GM12873 (cell line): Measurements from ENCODE around the gene MTO1.

Source experiments
- TF ChIP-seq, protein P1 (sequence below): IDR thresholded peaks from 2 replicates; pipeline ENCODE4 v1.5.1; 2012; ENCODE audit warnings: low read depth, mild to moderate bottlenecking, moderate library complexity, low read length, control low read depth; ENCODE audit not compliant: insufficient read depth; ENCODE audit errors: missing control alignments

The MTO1 gene

DNA sequence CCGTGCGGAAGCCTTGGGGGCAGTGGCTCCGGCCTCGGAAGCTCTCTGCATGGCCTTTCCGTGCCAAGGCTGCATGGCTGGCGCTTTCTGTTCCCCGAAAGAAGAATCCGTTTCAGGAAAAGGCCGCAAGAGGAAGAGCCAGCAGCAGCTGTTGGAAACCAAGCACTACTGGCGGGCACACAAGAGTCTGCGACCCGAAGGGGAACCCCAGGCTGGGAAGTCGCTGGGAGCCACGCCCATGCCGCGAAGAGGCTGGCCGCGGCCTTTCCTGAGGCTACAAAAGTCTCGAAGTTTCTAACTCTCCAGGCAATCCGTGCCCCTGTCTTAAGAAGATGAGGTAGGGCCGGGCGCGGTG lies 9.5 kb upstream of the MTO1 start, which contains the start of gene CGAS:
Gene CGAS, minus strand, starts transcription at position 191 of the 355 bp plus-strand sequence. Its CDS starts 116 bp downstream, at position 75.
- TF ChIP-seq, protein P1, sequence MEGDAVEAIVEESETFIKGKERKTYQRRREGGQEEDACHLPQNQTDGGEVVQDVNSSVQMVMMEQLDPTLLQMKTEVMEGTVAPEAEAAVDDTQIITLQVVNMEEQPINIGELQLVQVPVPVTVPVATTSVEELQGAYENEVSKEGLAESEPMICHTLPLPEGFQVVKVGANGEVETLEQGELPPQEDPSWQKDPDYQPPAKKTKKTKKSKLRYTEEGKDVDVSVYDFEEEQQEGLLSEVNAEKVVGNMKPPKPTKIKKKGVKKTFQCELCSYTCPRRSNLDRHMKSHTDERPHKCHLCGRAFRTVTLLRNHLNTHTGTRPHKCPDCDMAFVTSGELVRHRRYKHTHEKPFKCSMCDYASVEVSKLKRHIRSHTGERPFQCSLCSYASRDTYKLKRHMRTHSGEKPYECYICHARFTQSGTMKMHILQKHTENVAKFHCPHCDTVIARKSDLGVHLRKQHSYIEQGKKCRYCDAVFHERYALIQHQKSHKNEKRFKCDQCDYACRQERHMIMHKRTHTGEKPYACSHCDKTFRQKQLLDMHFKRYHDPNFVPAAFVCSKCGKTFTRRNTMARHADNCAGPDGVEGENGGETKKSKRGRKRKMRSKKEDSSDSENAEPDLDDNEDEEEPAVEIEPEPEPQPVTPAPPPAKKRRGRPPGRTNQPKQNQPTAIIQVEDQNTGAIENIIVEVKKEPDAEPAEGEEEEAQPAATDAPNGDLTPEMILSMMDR = no peak

DNA sequence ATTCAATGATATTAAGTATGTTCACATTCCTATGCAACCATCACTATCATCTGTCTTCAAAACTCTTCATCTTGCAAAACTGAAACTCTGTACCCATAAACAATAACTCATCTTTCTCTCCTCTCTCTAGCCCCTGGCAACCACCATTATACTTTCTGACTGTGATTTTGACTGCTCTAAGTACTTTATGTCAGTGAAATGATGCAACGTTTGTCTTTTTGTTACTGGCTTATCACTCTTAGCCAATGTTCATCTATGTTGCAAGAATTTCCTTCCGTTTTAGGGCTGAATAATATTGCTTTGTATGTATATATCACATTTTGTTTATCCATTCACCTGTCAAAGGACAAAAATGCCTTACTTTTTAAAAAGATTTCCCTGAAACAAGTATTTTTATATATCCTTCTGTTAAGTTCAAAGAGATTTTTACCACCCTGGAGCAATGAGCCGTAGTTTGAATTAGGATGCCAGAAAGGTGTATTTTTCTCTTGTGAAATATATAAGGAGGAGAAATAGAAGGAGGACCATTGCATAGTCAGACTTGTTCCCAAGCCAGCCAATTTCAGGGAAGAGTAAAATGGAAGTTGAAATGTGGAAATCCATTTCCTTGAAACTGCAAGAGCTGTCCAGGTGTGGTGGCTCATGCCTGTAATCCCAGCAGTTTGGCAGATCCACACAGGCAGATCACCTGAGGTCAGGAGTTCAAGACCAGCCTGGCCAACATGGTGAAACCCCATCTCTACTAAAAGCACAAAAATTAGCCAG lies 5.5 kb upstream of the MTO1 start:
- TF ChIP-seq, protein P1 = no peak

DNA sequence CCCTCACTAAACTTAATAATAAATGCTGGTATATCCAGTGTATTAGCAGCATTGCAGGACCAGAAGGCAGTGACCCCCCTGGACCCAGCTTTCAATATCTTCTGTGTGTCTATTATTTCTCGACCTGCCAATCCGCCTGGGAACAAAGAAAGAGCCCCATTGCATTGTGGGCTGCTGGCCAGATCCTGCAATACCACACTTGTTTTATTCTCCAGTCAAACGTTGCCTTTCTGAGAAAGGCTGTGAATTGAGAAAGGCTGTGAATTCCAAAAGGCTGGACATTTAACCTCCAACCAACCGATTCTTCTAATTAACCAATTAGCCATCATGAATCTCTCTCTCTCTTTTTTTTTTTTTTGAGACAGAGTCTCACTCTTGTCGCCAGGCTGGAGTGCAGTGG lies 1.5 kb upstream of the MTO1 start:
- TF ChIP-seq, protein P1 = no peak

DNA sequence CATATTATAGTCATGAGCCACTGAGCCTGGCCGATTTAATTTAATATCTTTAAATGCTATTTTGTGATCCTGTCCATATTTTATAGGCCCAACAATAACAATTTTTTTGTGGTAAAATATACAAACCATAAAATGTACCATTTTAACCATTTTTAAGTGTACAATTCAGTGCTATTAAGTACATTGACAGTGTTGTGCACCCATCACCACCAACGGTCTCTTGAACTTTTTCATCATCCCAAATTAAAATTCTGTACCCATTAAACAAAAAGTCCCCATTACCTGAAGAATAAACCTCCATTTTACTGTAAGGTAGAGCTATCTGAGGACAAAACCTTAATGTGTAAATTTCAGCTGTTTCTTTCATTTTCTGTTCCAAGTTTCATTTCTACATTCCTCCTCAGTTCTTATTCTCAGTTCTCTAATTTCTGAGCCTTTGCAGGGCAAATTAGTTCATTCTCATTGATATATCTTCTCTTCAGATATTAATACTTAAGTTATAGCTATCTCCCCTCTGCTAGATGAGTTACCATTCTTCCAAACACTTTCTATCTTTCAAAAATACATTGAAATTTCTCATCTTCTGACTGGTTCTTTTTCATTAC lies 10.3 kb downstream of the MTO1 start:
- TF ChIP-seq, protein P1 = no peak

DNA sequence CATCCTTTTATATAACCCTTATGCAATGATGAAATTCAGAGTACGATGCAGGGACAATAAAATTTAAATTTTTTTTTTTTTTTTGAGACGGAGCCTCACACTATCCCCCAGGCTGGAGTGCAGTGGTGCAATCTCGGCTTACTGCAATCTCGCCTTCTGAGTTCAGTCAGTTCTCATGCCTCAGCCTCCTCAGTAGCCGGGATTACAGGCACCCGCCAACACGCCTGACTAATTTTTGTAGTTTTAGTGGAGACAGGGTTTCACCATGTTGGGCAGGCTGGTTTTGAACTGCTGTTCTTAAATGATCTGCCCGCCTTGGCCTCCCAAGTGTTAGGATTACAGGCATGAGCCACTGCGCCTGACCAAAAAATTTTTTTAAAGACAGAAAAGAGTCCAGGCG lies 15.2 kb downstream of the MTO1 start:
- TF ChIP-seq, protein P1 = no peak

DNA sequence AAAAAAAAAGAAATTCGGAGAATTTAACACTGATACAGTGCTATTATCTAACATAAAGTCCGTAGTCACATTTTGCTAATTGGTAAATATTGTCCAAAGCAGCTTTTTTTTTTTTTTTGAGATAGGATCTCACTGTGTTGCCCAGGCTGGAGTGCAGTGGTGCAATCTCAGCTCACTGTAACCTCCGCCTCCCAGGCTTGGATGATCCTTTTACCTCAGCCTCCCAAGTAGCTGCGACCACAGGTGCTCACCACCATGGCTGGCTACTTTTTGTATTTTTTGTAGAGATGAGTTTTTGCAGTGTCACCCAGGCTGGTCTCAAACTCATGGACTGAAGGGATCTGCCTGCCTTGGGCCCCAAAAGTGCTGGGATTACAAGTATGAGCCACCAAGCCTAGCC lies 15.9 kb downstream of the MTO1 start:
- TF ChIP-seq, protein P1 = no peak

DNA sequence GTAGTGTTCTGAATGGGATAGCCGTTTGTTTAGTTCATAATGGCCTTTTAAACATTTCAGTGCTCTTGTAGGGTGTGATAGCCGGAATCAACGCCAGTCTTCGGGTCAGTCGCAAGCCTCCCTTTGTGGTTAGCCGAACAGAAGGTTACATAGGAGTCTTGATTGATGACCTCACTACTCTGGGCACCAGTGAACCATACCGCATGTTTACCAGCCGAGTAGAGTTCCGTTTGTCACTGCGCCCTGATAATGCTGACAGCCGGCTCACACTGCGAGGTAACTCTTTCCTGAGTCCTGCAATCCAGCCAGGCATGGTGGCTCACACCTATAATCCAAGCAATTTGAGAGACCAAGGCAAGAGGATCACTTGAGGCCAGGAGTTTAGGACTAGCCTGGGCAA lies 20.4 kb downstream of the MTO1 start:
- TF ChIP-seq, protein P1 = no peak
